ENCODE data around the gene ALK.

ALK gene

DNA sequence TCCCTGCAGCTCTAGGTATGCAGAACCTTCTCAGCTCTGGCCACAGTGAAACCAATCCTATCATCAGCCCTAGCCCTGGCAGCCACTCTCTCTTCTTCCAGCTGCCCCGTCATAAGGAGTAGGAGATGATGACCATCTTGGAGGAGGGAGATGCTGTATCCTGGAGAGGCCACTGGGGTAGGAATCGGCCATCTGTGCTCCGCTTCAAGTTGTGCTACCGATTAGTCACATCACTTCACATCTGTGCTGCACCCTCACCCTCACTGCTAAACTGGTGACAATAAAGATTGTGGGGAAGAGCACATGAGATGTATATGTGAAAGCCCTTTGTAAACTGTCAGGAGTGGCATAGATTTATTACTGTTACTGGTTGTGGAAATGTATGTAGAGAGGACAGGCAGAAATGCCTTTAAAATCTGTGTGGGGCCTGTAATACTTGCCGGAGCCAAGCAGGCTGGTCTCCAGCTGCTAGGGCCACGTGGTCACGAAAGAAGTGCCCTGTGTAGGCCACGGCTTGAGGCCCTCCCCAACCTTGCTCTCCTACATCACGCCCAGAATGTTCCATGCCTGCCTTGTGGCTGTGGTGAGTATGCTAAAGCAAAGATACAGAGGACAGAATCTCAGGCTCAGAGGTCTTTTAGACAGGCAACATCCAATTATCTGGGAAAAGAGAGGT, 569.3 kb downstream of the ALK start:
- TF ChIP-seq ZFX (IDR thresholded peaks at IDR 0.05; ENCODE audit: borderline replicate concordance), result no peak
- TF ChIP-seq, protein P1, sequence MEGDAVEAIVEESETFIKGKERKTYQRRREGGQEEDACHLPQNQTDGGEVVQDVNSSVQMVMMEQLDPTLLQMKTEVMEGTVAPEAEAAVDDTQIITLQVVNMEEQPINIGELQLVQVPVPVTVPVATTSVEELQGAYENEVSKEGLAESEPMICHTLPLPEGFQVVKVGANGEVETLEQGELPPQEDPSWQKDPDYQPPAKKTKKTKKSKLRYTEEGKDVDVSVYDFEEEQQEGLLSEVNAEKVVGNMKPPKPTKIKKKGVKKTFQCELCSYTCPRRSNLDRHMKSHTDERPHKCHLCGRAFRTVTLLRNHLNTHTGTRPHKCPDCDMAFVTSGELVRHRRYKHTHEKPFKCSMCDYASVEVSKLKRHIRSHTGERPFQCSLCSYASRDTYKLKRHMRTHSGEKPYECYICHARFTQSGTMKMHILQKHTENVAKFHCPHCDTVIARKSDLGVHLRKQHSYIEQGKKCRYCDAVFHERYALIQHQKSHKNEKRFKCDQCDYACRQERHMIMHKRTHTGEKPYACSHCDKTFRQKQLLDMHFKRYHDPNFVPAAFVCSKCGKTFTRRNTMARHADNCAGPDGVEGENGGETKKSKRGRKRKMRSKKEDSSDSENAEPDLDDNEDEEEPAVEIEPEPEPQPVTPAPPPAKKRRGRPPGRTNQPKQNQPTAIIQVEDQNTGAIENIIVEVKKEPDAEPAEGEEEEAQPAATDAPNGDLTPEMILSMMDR (IDR thresholded peaks at IDR 0.05), result no peak

DNA sequence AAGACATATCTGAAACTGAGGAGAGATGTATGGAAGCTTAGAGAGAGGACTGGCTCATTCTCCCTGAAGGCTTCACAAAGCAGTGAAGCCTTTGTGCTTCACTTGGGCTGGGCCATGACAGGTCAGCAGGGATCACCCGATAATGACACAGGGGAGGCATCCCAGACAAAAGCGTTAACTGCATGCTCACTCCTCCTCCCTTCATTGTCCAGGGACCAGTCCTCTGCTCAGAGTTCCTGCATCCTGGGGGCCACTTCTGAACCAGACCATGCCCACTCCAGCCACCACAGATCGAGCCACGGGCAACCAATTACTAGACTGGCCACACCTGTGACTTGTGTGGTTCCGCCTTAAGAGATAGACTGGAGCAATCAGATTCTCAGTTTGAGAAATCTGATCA, 570.1 kb downstream of the ALK start:
- TF ChIP-seq ZFX (IDR thresholded peaks at IDR 0.05; ENCODE audit: borderline replicate concordance), result no peak
- TF ChIP-seq, protein P1 (IDR thresholded peaks at IDR 0.05), result no peak
- no peak overlapping the region for H3K27ac ChIP-seq

More for the DNA sequence above, 569.3 kb downstream of the ALK start:
- no peak overlapping the region for H3K27ac ChIP-seq

DNA sequence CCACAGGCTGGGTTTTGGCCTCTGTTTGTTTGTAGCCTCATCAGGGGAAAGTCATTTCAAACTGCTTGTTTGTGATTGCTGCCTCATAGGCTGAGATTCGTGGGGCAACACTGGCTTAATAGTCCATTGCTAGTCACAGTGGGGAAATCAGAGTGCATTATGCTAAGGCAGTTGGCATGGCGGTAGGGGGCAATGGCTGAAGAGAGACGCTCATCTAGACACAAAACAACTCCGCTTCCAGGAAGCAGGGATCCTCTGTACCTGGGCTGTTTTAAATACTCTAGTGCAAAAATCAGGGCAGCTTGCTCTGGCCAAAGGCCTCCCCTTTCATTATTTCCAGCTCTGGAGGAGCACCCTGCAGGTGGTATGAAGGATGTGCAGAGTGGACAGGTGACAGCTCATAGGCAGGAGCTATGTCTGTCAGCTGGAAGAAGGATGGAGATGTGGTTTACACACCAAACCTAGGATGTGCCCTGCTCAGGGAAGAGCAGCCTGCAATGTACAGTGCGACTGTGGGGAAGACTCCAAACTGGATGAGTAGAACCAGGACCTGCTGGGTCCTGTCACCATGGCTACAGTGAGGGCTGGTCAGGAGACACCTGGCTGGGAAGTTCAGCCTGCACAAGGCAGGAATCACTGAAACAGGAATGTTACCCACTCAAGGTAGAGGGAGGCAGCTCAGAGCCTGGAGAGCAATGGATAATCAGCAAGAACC, 571.9 kb downstream of the ALK start:
- TF ChIP-seq, protein P1 (IDR thresholded peaks at IDR 0.05), result no peak
- no peak for TF ChIP-seq ZFX (IDR thresholded peaks at IDR 0.05; ENCODE audit: borderline replicate concordance)
- H3K27ac ChIP-seq, result no peak overlapping the region

DNA sequence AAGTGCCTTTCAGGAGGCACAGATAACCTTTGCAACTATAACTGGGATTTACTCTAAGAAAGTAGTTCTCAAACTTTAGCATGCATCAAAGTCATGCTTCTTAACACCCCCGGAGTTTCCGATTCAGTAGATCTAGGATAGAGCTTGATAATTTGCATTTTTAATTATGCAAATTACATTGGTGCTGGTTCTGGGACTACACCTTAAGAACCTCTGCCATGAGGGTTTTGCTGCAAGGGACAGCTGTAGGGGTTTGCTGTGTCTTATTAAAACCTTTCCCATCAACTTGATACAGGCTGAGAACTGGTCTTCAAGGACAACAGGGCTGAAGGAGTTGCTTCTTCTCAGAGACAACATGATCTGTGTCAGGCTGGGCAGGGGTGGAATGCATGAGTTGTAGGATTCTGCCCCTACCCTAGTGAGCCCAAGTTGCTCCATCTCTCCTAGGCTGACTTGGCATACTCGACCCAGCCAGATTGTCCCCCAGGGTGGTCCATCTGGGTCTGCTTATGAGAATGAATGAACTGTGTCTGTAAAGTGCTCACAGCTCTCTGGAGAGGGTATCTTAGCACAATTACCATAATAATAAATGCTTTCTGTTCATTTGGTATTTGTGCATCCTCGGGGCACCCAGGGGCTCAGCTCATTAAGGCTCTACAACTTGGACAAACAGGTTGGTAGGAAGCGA, 573.5 kb downstream of the ALK start:
- TF ChIP-seq, protein P1 (IDR thresholded peaks at IDR 0.05), result no peak
- no peak for TF ChIP-seq ZFX (IDR thresholded peaks at IDR 0.05; ENCODE audit: borderline replicate concordance)
- H3K27ac ChIP-seq, result no peak overlapping the region

DNA sequence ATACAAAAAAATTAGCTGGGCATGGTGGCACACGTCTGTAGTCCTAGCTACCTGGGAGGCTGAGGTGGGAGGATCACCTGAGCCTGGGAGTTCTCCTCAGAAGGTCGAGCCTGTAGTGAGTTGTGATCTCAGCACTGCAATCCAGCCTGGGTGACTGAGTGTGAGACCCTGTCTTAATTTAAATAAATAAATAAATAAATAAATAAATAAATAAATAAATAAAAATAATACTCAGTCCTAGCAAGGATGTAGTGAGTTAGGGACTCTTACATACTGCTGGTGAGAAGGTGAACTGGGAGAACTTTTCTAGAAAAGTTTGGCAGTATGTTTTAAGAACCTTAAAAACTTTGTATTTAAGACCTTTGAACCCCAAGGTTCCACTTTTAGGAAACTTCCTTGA, 576.1 kb downstream of the ALK start:
- TF ChIP-seq, protein P1 (IDR thresholded peaks at IDR 0.05), result no peak
- no peak for TF ChIP-seq ZFX (IDR thresholded peaks at IDR 0.05; ENCODE audit: borderline replicate concordance)
- H3K27ac ChIP-seq, result no peak overlapping the region

DNA sequence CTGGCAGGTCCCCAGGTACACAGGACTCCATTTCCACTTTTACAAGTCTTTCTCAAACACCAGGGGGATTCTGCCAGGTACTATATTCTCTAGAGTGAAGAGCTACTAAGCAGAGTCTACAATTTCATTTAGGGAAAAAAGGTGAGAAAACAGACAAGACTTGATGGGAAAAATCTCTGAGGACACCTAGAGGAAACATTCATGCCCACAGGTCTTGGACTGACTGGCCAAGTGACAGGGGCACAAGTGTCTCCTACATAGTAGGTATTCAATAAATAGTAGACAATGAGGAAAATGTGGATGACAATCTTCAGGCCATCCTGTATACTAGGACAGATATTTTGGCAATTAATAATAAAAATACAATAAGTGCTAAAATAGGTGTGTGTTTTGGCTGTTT, 577.6 kb downstream of the ALK start:
- TF ChIP-seq, protein P1 (IDR thresholded peaks at IDR 0.05), result no peak
- H3K27ac ChIP-seq, result no peak overlapping the region

Measured in 22Rv1 (cell line).